ENCODE results near the gene SLC7A6. TPM values are rescaled to one million over a fixed set of nuclear protein-coding genes. Genes with fewer than 3 reads are reported as not detected.

SLC7A6 gene
- total and polyA plus RNA-seq, 8 donors = 2.9 to 66.1 (median 12.1) TPM

GRCh38 chr16:68345351-68345810, 81.1 kb downstream of the SLC7A6 start:
- WGBS, 5 donors = 76 to 82% (median 78%) methylated on average over 8 to 11 of the region's 11 CpGs
- no peak overlapping the region for H3K27ac ChIP-seq
- no peak for TF ChIP-seq EP300 (IDR thresholded peaks at IDR 0.05)
- no peak for TF ChIP-seq POLR2AphosphoS5 (IDR thresholded peaks at IDR 0.05)
- TF ChIP-seq POLR2A (IDR thresholded peaks at IDR 0.05) = no peak
- no peak for TF ChIP-seq CTCF (IDR thresholded peaks at IDR 0.05)

GRCh38 chr16:68345958-68346635, 81.8 kb downstream of the SLC7A6 start:
- 94 to 97% (median 96%) methylated on average over 16 of the region's 16 CpGs for WGBS, 5 donors
- no peak for DNase-seq
- Histone ChIP-seq H3K36me3 (peaks cover 38 to 96% (median 95%) of the 10 kb centered on the region in 4 donors), H3K4me1 (peaks cover 0 to 1% (median 0%) of the 10 kb centered on the region in 4 donors), H3K9me3 (no peaks in the 10 kb centered on the region), H3K27ac (no peak overlapping the region), H3K4me3 (no peak overlapping the region), H3K27me3 (no peaks in the 10 kb centered on the region)
- intact Hi-C loops (cut with DNase I; ENCODE audit: low total_unique reads) = no loop called here
- no peak for TF ChIP-seq POLR2A (IDR thresholded peaks at IDR 0.05)

More at GRCh38 chr16:68345351-68345810, 81.1 kb downstream of the SLC7A6 start:
- peaks cover 42 to 96% (median 95%) of the 10 kb centered on the region in 4 donors for H3K36me3 ChIP-seq
- no peaks in the 10 kb centered on the region for H3K4me1 ChIP-seq
- H3K4me3 ChIP-seq = no peak overlapping the region
- H3K27me3 ChIP-seq = no peaks in the 10 kb centered on the region
- DNase-seq = no peak
- intact Hi-C loops (cut with DNase I; ENCODE audit: low total_unique reads) = no loop called here
- H3K9me3 ChIP-seq = no peaks in the 10 kb centered on the region

GRCh38 chr16:68346892-68347480, 82.7 kb downstream of the SLC7A6 start:
- DNase-seq = no peak
- Histone ChIP-seq H3K4me3 (no peak overlapping the region), H3K4me1 (peaks cover 5 to 7% (median 6%) of the 10 kb centered on the region in 4 donors), H3K9me3 (no peaks in the 10 kb centered on the region), H3K27me3 (no peaks in the 10 kb centered on the region), H3K27ac (no peak overlapping the region), H3K36me3 (peaks cover 37 to 96% (median 95%) of the 10 kb centered on the region in 4 donors)
- WGBS, 5 donors = 91 to 95% (median 91%) methylated on average over 9 to 12 of the region's 12 CpGs
- intact Hi-C loops (cut with DNase I; ENCODE audit: low total_unique reads) = no loop called here
- TF ChIP-seq POLR2A (IDR thresholded peaks at IDR 0.05) = no peak
- TF ChIP-seq POLR2AphosphoS5 (IDR thresholded peaks at IDR 0.05) = no peak
- TF ChIP-seq CTCF (IDR thresholded peaks at IDR 0.05) = no peak
- no peak for TF ChIP-seq EP300 (IDR thresholded peaks at IDR 0.05)

GRCh38 chr16:68347605-68348004, 83.3 kb downstream of the SLC7A6 start:
- Histone ChIP-seq H3K36me3 (peaks cover 38 to 96% (median 95%) of the 10 kb centered on the region in 4 donors), H3K4me3 (no peak overlapping the region), H3K4me1 (peaks cover 6 to 9% (median 7%) of the 10 kb centered on the region in 4 donors), H3K27ac (no peak overlapping the region), H3K9me3 (no peaks in the 10 kb centered on the region), H3K27me3 (no peaks in the 10 kb centered on the region)
- TF ChIP-seq CTCF (IDR thresholded peaks at IDR 0.05) = no peak
- no peak for TF ChIP-seq EP300 (IDR thresholded peaks at IDR 0.05)
- no peak for TF ChIP-seq POLR2AphosphoS5 (IDR thresholded peaks at IDR 0.05)
- no peak for TF ChIP-seq POLR2A (IDR thresholded peaks at IDR 0.05)
- no peak for DNase-seq
- 85 to 95% (median 88%) methylated on average over 4 of the region's 4 CpGs for WGBS, 5 donors
- intact Hi-C loops (cut with DNase I; ENCODE audit: low total_unique reads) = no loop called here

Measured in stomach (tissue), 9 donors.